Mucosa of descending colon (tissue), 3 donors: ENCODE data around the gene NMNAT2. TPM values are rescaled to one million over a fixed set of nuclear protein-coding genes. Genes with fewer than 3 reads are reported as not detected.

Experiments used
- ATAC-seq: fragments of 200-7000 bp; cut with Tn5 transposase; one replicate; pipeline ENCODE4 v1.9.1; 2020; ENCODE audit warnings: mild to moderate bottlenecking, moderate library complexity
- DNase-seq, 3 donors: peaks; one replicate each; pipeline ENCODE4 v3.0.0-alpha.2; 2020
- H3K36me3 ChIP-seq: fragments of 200-600 bp; one replicate; pipeline ENCODE4 v1.8.0; 2021; ENCODE audit warnings: low read depth, mild to moderate bottlenecking
- H3K4me1 ChIP-seq: fragments of 200-600 bp; one replicate; pipeline ENCODE4 v1.8.0; 2021; ENCODE audit warnings: low read depth, mild to moderate bottlenecking
- H3K4me3 ChIP-seq: fragments of 200-600 bp; one replicate; pipeline ENCODE4 v1.8.0; 2021; ENCODE audit warnings: mild to moderate bottlenecking
- H3K9me3 ChIP-seq: fragments of 200-600 bp; one replicate; pipeline ENCODE4 v1.8.0; 2021; ENCODE audit warnings: mild to moderate bottlenecking
- intact Hi-C, 2 donors: fragments of 100-400 bp; cut with DNase I in 1 of 2; cut with micrococcal nuclease in 1 of 2; formaldehyde crosslinking; loops; one replicate each; pipeline versions ENCODE4 v1.11.0 to v1.11.1; 2022; cut with DNase I, micrococcal nuclease
- total RNA-seq, 3 donors: library from RNA; stranded (reverse); fragmentation: NEBNext Ultra II Directional in 2 of 3; extraction: Animal tissue kit (Norgen Biotek cat#: 25700) in 2 of 3; gene quantifications; one replicate each; pipeline versions ENCODE4 v1.2.1 to v1.2.4, GENCODE V29; 2021 to 2023
- TF ChIP-seq, protein P1 (sequence below): fragments of 200-600 bp; IDR thresholded peaks from one replicate; pipeline ENCODE4 v1.8.0; 2022; ENCODE audit warnings: antibody characterized with exemption, mild to moderate bottlenecking
- donor health status: DM: no; HTN: no; CAD: no; lungs with moderate emphysema.
- donor health status: DM: no; HTN: no; CAD: no.
- donor health status: DM: no; HTN: yes; CAD: no.

NMNAT2 gene
- total RNA-seq, 3 donors from 2014 or later, result 0.29 to 3.6 (median 0.87) TPM

- ATAC-seq (peak; percentile 25), DNase-seq (no peak)
- Histone ChIP-seq H3K9me3 (no peaks in the 10 kb centered on the region), H3K36me3 (no peaks in the 10 kb centered on the region), H3K4me1 (no peaks in the 10 kb centered on the region), H3K4me3 (no peak overlapping the region)
- intact Hi-C loops, result no loop called here
- TF ChIP-seq, protein P1, sequence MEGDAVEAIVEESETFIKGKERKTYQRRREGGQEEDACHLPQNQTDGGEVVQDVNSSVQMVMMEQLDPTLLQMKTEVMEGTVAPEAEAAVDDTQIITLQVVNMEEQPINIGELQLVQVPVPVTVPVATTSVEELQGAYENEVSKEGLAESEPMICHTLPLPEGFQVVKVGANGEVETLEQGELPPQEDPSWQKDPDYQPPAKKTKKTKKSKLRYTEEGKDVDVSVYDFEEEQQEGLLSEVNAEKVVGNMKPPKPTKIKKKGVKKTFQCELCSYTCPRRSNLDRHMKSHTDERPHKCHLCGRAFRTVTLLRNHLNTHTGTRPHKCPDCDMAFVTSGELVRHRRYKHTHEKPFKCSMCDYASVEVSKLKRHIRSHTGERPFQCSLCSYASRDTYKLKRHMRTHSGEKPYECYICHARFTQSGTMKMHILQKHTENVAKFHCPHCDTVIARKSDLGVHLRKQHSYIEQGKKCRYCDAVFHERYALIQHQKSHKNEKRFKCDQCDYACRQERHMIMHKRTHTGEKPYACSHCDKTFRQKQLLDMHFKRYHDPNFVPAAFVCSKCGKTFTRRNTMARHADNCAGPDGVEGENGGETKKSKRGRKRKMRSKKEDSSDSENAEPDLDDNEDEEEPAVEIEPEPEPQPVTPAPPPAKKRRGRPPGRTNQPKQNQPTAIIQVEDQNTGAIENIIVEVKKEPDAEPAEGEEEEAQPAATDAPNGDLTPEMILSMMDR, result no peak
Measured at GRCh38 chr1:183287191-183287675, 130.9 kb downstream of the NMNAT2 start.

DNA sequence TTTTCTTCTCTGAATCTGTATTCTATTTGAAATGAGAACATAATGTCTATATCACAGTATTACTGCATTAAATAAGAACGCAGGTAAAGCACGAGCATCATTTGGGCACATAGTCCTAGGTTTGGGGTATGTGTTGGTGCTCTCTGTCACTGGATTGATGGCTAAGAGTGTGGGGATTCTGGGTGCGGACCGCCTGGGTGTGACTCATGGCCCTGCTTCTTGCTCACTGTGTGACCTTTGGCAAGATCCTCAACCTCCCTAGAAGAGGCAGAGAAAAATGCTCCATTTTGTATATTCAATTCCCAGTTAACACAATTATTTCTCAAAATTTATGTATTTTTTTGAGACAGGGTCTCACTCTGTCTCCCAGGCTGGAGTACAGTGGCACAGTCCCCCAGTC lies 132.4 kb downstream of the NMNAT2 start:
- Histone ChIP-seq H3K4me3 (no peak overlapping the region), H3K9me3 (no peaks in the 10 kb centered on the region), H3K36me3 (no peaks in the 10 kb centered on the region), H3K4me1 (no peaks in the 10 kb centered on the region)
- DNase-seq, result no peak
- intact Hi-C loops, result no loop called here
- ATAC-seq, result no peak
- TF ChIP-seq, protein P1, result no peak

- DNase-seq (no peak), ATAC-seq (no peak)
- TF ChIP-seq, protein P1, result no peak
- no peaks in the 10 kb centered on the region for H3K4me1 ChIP-seq
- H3K9me3 ChIP-seq, result no peaks in the 10 kb centered on the region
- intact Hi-C loops, result no loop called here
- no peak overlapping the region for H3K4me3 ChIP-seq
- H3K36me3 ChIP-seq, result no peaks in the 10 kb centered on the region
Measured at GRCh38 chr1:183285256-183285655, 132.9 kb downstream of the NMNAT2 start.

- Histone ChIP-seq H3K36me3 (no peaks in the 10 kb centered on the region), H3K4me1 (no peaks in the 10 kb centered on the region), H3K9me3 (no peaks in the 10 kb centered on the region), H3K4me3 (no peak overlapping the region)
- intact Hi-C loops, result loop anchor here in 1 of 2 donors (5.0 kb wide), 1 partner anchor 258 kb away; no protein-coding TSS in a partner anchor
- TF ChIP-seq, protein P1, result no peak
- no peak for DNase-seq
- no peak for ATAC-seq
Measured at GRCh38 chr1:183284086-183284485, 134.1 kb downstream of the NMNAT2 start.

DNA sequence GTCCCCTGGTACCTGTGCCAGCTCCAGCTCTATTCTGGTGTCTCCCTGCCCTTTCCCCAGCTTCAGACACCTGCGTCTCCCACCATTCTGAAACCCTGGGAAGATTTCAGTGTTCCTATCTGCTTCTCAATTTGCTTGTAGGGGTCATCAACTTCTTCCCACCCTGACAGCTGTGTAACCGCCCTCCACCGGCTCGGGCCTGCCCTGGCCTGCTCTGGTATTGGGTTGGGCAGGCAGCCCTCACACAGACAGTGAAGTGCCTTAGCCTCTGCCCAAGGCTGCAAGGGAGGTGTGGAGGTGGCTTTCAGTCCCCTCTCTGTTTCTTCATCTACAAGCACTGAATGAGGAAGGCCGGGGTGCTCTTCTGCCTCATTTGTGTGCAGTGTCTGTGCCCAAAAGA lies 134.9 kb downstream of the NMNAT2 start:
- no peak for ATAC-seq
- intact Hi-C loops, result loop anchor here in 1 of 2 donors (5.0 kb wide), 1 partner anchor 259 kb away; no protein-coding TSS in a partner anchor
- no peaks in the 10 kb centered on the region for H3K4me1 ChIP-seq

More for the DNA sequence above, 134.9 kb downstream of the NMNAT2 start:
- no peak for DNase-seq
- TF ChIP-seq, protein P1, result no peak
- H3K36me3 ChIP-seq, result no peaks in the 10 kb centered on the region
- no peaks in the 10 kb centered on the region for H3K9me3 ChIP-seq
- no peak overlapping the region for H3K4me3 ChIP-seq
